SU-DHL-6 (cell line): ENCODE results near the gene LNX1.

ENCODE experiments used
- H2AFZ ChIP-seq: fragments of 200-600 bp; sonication (generic); 2 replicates; pipeline ENCODE4 v1.6.1; 2014; ENCODE audit warnings: low read depth, mild to moderate bottlenecking, moderate library complexity, mixed read lengths, antibody characterized with exemption, low read length; ENCODE audit not compliant: severe bottlenecking
- H3F3A ChIP-seq: fragments of 200-600 bp; shearing (Covaris generic); 2 replicates; pipeline ENCODE4 v1.6.0; 2016; ENCODE audit warnings: antibody characterized with exemption, mild to moderate bottlenecking; ENCODE audit not compliant: insufficient read depth
- H3K27ac ChIP-seq: fragments of 200-600 bp; sonication (generic); 2 replicates; pipeline ENCODE4 v1.5.1; 2016; ENCODE audit warnings: low read depth, mild to moderate bottlenecking, low read length, moderate library complexity, mixed read lengths
- H3K27me3 ChIP-seq: fragments of 200-600 bp; sonication (generic), shearing (Covaris generic); 2 replicates; pipeline ENCODE4 v1.6.0; 2014; ENCODE audit warnings: mild to moderate bottlenecking, low read length
- H3K36me3 ChIP-seq: fragments of 200-600 bp; sonication (generic); 2 replicates; pipeline ENCODE4 v1.6.1; 2014; ENCODE audit warnings: mild to moderate bottlenecking, low read length, mixed read lengths
- H3K4me2 ChIP-seq: fragments of 300-600, 200-600 bp; shearing (Covaris generic), sonication (generic); 2 replicates; pipeline ENCODE4 v1.6.0; 2014; ENCODE audit warnings: low read length, low read depth, mild to moderate bottlenecking; ENCODE audit not compliant: poor library complexity, severe bottlenecking
- H3K4me3 ChIP-seq: fragments of 200-600 bp; sonication (generic); 2 replicates; pipeline ENCODE4 v1.5.1; 2014; ENCODE audit warnings: antibody characterized with exemption, low read length, mild to moderate bottlenecking, mixed read lengths; ENCODE audit not compliant: insufficient read depth, poor library complexity, severe bottlenecking
- H3K79me2 ChIP-seq: fragments of 200-600 bp; sonication (generic); 2 replicates; pipeline ENCODE4 v1.6.1; 2014; ENCODE audit warnings: mild to moderate bottlenecking, low read length, moderate library complexity; ENCODE audit not compliant: insufficient read depth
- H3K9ac ChIP-seq: fragments of 200-600 bp; sonication (generic); 2 replicates; pipeline ENCODE4 v1.7.0; 2014; ENCODE audit warnings: mild to moderate bottlenecking, low read length
- H3K9me2 ChIP-seq: fragments of 200-600 bp; sonication (generic); replicated peaks from 2 replicates; pipeline ENCODE4 v1.6.1; 2014; ENCODE audit warnings: low read length; ENCODE audit not compliant: insufficient read depth
- H3K9me3 ChIP-seq: fragments of 200-600 bp; sonication (generic); 2 replicates; pipeline ENCODE4 v1.6.1; 2014; ENCODE audit warnings: low read length, mixed read lengths; ENCODE audit not compliant: insufficient read depth
- H4K20me1 ChIP-seq: fragments of 200-600 bp; sonication (generic); 2 replicates; pipeline ENCODE4 v1.6.1; 2014; ENCODE audit warnings: low read depth, mild to moderate bottlenecking, antibody characterized with exemption, low read length, moderate library complexity, mixed read lengths
- CTCF ChIP-seq: fragments of 200-600 bp; sonication (generic); IDR thresholded peaks from one replicate; pipeline ENCODE4 v1.5.1; 2017; ENCODE audit warnings: antibody characterized with exemption, mild to moderate bottlenecking, low read length, moderate library complexity; ENCODE audit not compliant: insufficient read depth, poor library complexity, severe bottlenecking
- EZH2phosphoT487 ChIP-seq: fragments of 200-600 bp; sonication (generic), shearing (Covaris generic); conservative IDR thresholded peaks from 2 replicates; pipeline ENCODE4 v1.6.1; 2018; ENCODE audit warnings: mild to moderate bottlenecking, antibody characterized with exemption, low read length, moderate library complexity, mixed read lengths

LNX1 gene

GRCh38 chr4:53559021-53559620 is 32.2 kb downstream of the LNX1 start:
- TF ChIP-seq EZH2phosphoT487 (no peak), CTCF (no peak)
- no peaks in the 10 kb centered on the region for H3K27me3 ChIP-seq
- H3K9me3 ChIP-seq, result no peaks in the 10 kb centered on the region
- H2AFZ ChIP-seq, result no peak overlapping the region
- no peaks in the 10 kb centered on the region for H4K20me1 ChIP-seq
- H3K4me2 ChIP-seq, result no peak overlapping the region
- H3K79me2 ChIP-seq, result no peaks in the 10 kb centered on the region
- H3K27ac ChIP-seq, result no peak overlapping the region
- no peaks in the 10 kb centered on the region for H3K9me2 ChIP-seq
- no peaks in the 10 kb centered on the region for H3F3A ChIP-seq
- no peaks in the 10 kb centered on the region for H3K36me3 ChIP-seq
- no peak overlapping the region for H3K4me3 ChIP-seq
- no peak overlapping the region for H3K9ac ChIP-seq

GRCh38 chr4:53558065-53558801 is 33.1 kb downstream of the LNX1 start:
- Histone ChIP-seq H3K9ac (no peak overlapping the region), H3K9me3 (no peaks in the 10 kb centered on the region)

GRCh38 chr4:53557669-53558064 is 33.6 kb downstream of the LNX1 start:
- Histone ChIP-seq H4K20me1 (no peaks in the 10 kb centered on the region), H2AFZ (no peak overlapping the region), H3K4me3 (no peak overlapping the region), H3K9me2 (no peaks in the 10 kb centered on the region), H3F3A (no peaks in the 10 kb centered on the region), H3K4me2 (no peak overlapping the region), H3K27ac (no peak overlapping the region), H3K36me3 (no peaks in the 10 kb centered on the region), H3K9me3 (no peaks in the 10 kb centered on the region), H3K9ac (no peak overlapping the region), H3K79me2 (no peaks in the 10 kb centered on the region), H3K27me3 (no peaks in the 10 kb centered on the region)
- TF ChIP-seq EZH2phosphoT487, result no peak
- no peak for TF ChIP-seq CTCF

More at GRCh38 chr4:53558065-53558801, 33.1 kb downstream of the LNX1 start:
- Histone ChIP-seq H3K79me2 (no peaks in the 10 kb centered on the region), H3K9me2 (no peaks in the 10 kb centered on the region), H3K4me2 (no peak overlapping the region), H3K27me3 (no peaks in the 10 kb centered on the region), H2AFZ (no peak overlapping the region), H3F3A (no peaks in the 10 kb centered on the region), H3K36me3 (no peaks in the 10 kb centered on the region), H3K27ac (no peak overlapping the region), H3K4me3 (no peak overlapping the region), H4K20me1 (no peaks in the 10 kb centered on the region)
- TF ChIP-seq EZH2phosphoT487, result no peak
- TF ChIP-seq CTCF, result no peak
